GM12865 (cell line): ENCODE data around the gene VEGFC.

ENCODE experiments used
- DNase-seq: peaks from one replicate; pipeline ENCODE4 v3.0.0; 2010; ENCODE audit warnings: low read depth
- H3K4me3 ChIP-seq: 2 replicates; pipeline ENCODE4 v1.5.1; 2011; ENCODE audit warnings: mild to moderate bottlenecking, low read depth, low read length, control low read depth
- CTCF ChIP-seq: IDR thresholded peaks from 2 replicates; pipeline ENCODE4 v1.5.1; 2011; ENCODE audit warnings: low read length, control low read depth, low read depth, inconsistent platforms; ENCODE audit not compliant: insufficient read depth; ENCODE audit errors: missing control alignments

Gene VEGFC

GRCh38 chr4:176789955-176790354 is 2.8 kb downstream of the VEGFC start:
- peak; percentile 45 for DNase-seq
- peak; percentile 57 for TF ChIP-seq CTCF
- no peak overlapping the region for H3K4me3 ChIP-seq

GRCh38 chr4:176788971-176789370 is 3.8 kb downstream of the VEGFC start:
- TF ChIP-seq CTCF, result no peak
- H3K4me3 ChIP-seq, result no peak overlapping the region
- no peak for DNase-seq

- DNase-seq, result no peak
- no peak for TF ChIP-seq CTCF
- H3K4me3 ChIP-seq, result no peak overlapping the region
Measured at GRCh38 chr4:176788248-176788647, 4.5 kb downstream of the VEGFC start.

- no peak for DNase-seq
- no peak for TF ChIP-seq CTCF
- H3K4me3 ChIP-seq, result no peak overlapping the region
Measured at GRCh38 chr4:176784816-176785215, 7.9 kb downstream of the VEGFC start.

- no peak for TF ChIP-seq CTCF
- H3K4me3 ChIP-seq, result no peak overlapping the region
- DNase-seq, result no peak
Measured at GRCh38 chr4:176782794-176783193, 9.9 kb downstream of the VEGFC start.

- H3K4me3 ChIP-seq, result no peak overlapping the region
- no peak for TF ChIP-seq CTCF
- DNase-seq, result no peak
Measured at GRCh38 chr4:176782191-176782590, 10.5 kb downstream of the VEGFC start.

- TF ChIP-seq CTCF, result no peak
- H3K4me3 ChIP-seq, result no peak overlapping the region
- no peak for DNase-seq
Measured at GRCh38 chr4:176781739-176782100, 11.0 kb downstream of the VEGFC start.
